Gastrocnemius medialis (tissue), 4 donors: ENCODE data around the gene PLAAT5.

Source experiments
- CTCF ChIP-seq, 5 experiments: fragments of 450-650 bp in 3 of 5; fragments of 200-600 bp in 2 of 5; sonication (generic) in 2 of 5; IDR thresholded peaks in 4 of 5; conservative IDR thresholded peaks in 1 of 5; 1 replicate in 4 of 5; 2 replicates in 1 of 5; pipeline ENCODE4 v1.5.1; 2016 to 2019; ENCODE audit warnings: antibody characterized with exemption in 5 of 5, mild to moderate bottlenecking in 3 of 5, moderate library complexity in 3 of 5
- POLR2A ChIP-seq, 2 donors: fragments of 450-650 bp; IDR thresholded peaks; one replicate each; pipeline ENCODE4 v1.6.1; 2017; ENCODE audit warnings: antibody characterized with exemption in 2 of 2, mild to moderate bottlenecking in 2 of 2, moderate library complexity in 2 of 2

- TF ChIP-seq CTCF (IDR thresholded peaks at IDR 0.05 in 4 of 5, conservative IDR thresholded peaks at IDR 0.05 in 1 of 5): no peak
- TF ChIP-seq POLR2A (IDR thresholded peaks at IDR 0.05): no peak
These were observed 2.2 kb downstream of the PLAAT5 start for GRCh38 chr11:63488789-63489188.
